Chondrocyte (in vitro differentiated cells): ENCODE results near the gene RAMACL. TPM values are rescaled to one million over a fixed set of nuclear protein-coding genes. Genes with fewer than 3 reads are reported as not detected.
"Not testable (repeated sequence)": the region's sequence is repeated elsewhere in the genome, so short reads cannot be mapped to it uniquely, and the experiment has no call there.

Source experiments
- DNase-seq: peaks from one replicate; pipeline ENCODE4 v3.0.0; 2021; ENCODE audit warnings: mixed read lengths, low spot score
- H3K27ac Mint-ChIP-seq: one replicate; pipeline ENCODE4 v1.8.0; 2021; ENCODE audit warnings: mild to moderate bottlenecking, moderate library complexity, mixed read lengths; ENCODE audit not compliant: unreplicated experiment
- H3K27me3 Mint-ChIP-seq: 2 replicates; pipeline ENCODE4 v1.8.0; 2021; ENCODE audit warnings: low read depth, mixed read lengths
- H3K36me3 Mint-ChIP-seq: 2 replicates; pipeline ENCODE4 v1.8.0; 2021; ENCODE audit warnings: low read depth, mixed read lengths
- H3K4me1 Mint-ChIP-seq: 2 replicates; pipeline ENCODE4 v1.8.0; 2021; ENCODE audit warnings: low read depth, mild to moderate bottlenecking, mixed read lengths
- H3K4me3 Mint-ChIP-seq: one replicate; pipeline ENCODE4 v1.8.0; 2021; ENCODE audit warnings: mild to moderate bottlenecking, moderate library complexity, mixed read lengths; ENCODE audit not compliant: unreplicated experiment
- H3K9me3 Mint-ChIP-seq: 2 replicates; pipeline ENCODE4 v1.8.0; 2021; ENCODE audit warnings: low read depth, mixed read lengths
- CTCF ChIP-seq: fragments of 200-600 bp; sonication (generic); IDR thresholded peaks from 2 replicates; pipeline ENCODE4 v1.5.0; 2021; ENCODE audit warnings: antibody characterized with exemption, mild to moderate bottlenecking, moderate library complexity
- long read RNA-seq: library from polyadenylated mRNA; stranded (forward); transcript quantifications from one replicate; pipeline ENCODE4 v2.0.0, GENCODE V29; 2021
- total RNA-seq: library from RNA; stranded (reverse); gene quantifications from 3 replicates; pipeline ENCODE4 v1.2.1, GENCODE V29; 2021

Gene RAMACL
- 1.7 to 4.8 TPM (median 2.4 TPM) in 3 replicates for total RNA-seq
- long read RNA-seq, partial matches to known transcripts, result 0 of 1 reads
- long read RNA-seq, other reads (novel, unspliced or antisense), result 0 of 1 reads

- no peaks in the 10 kb centered on the region for H3K27me3 Mint-ChIP-seq
- H3K36me3 Mint-ChIP-seq, result no peaks in the 10 kb centered on the region
- peak within 1 kb of the TSS; percentile 83 for H3K27ac Mint-ChIP-seq
- DNase-seq, result no peak
- no peaks in the 10 kb centered on the region for H3K9me3 Mint-ChIP-seq
- no peak for TF ChIP-seq CTCF
- H3K4me3 Mint-ChIP-seq, result no peak within 1 kb of the TSS
- peaks cover 66% of the 10 kb centered on the region for H3K4me1 Mint-ChIP-seq
Measured at GRCh38 chr6:166586424-166587156, at the start of gene RAMACL. RAMACL (minus strand) TSS chr6:166586678; CDS start chr6:166586477, 201 bp downstream.

- no peaks in the 10 kb centered on the region for H3K36me3 Mint-ChIP-seq
- H3K4me1 Mint-ChIP-seq, result peaks cover 12% of the 10 kb centered on the region
- no peak for TF ChIP-seq CTCF
- no peak overlapping the region for H3K4me3 Mint-ChIP-seq
- no peak for DNase-seq
- no peaks in the 10 kb centered on the region for H3K27me3 Mint-ChIP-seq
- no peak overlapping the region for H3K27ac Mint-ChIP-seq
- peaks cover 3% of the 10 kb centered on the region for H3K9me3 Mint-ChIP-seq
Measured at GRCh38 chr6:166635013-166635970, 48.8 kb upstream of the RAMACL start.

GRCh38 chr6:166634581-166634980, 48.1 kb upstream of the RAMACL start:
- H3K36me3 Mint-ChIP-seq, H3K4me3 Mint-ChIP-seq, H3K27me3 Mint-ChIP-seq, H3K9me3 Mint-ChIP-seq, H3K27ac Mint-ChIP-seq, DNase-seq: not testable (repeated sequence)
- H3K4me1 Mint-ChIP-seq, result peaks cover 15% of the 10 kb centered on the region

GRCh38 chr6:166633732-166634535, 47.5 kb upstream of the RAMACL start:
- H3K27ac Mint-ChIP-seq, result peak overlapping the region; percentile 76

More at GRCh38 chr6:166633732-166634535, 47.5 kb upstream of the RAMACL start:
- no peak for DNase-seq
- H3K27me3 Mint-ChIP-seq, result no peaks in the 10 kb centered on the region
- H3K36me3 Mint-ChIP-seq, result no peaks in the 10 kb centered on the region
- H3K4me3 Mint-ChIP-seq, result no peak overlapping the region
- no peak for TF ChIP-seq CTCF
- H3K9me3 Mint-ChIP-seq, result peaks cover 3% of the 10 kb centered on the region
- peaks cover 15% of the 10 kb centered on the region for H3K4me1 Mint-ChIP-seq
